ENCODE data around the gene PFDN2. TPM values are rescaled to one million over a fixed set of nuclear protein-coding genes. Genes with fewer than 3 reads are reported as not detected.

Gene PFDN2
- total RNA-seq (2014; rRNA removed; shearing (Covaris generic)) (52.7 and 55.6 TPM in 2 replicates), total RNA-seq (2022) (79.5 and 95.3 TPM in 2 replicates), Bru-seq, nascent RNA (percentile 83 among the genes with signal in this experiment), BruChase-seq, experiment 1, labeled RNA remaining after a 6-hour chase (percentile 86 among the genes with signal in this experiment), BruChase-seq, experiment 2, labeled RNA remaining after a 2-hour chase (percentile 82 among the genes with signal in this experiment)
- long read RNA-seq, transcript PFDN2-201 (4 exons, 677 nt), result major isoform, 95 of 115 reads
- long read RNA-seq, partial matches to known transcripts, result 16 of 115 reads
- long read RNA-seq, other reads (novel, unspliced or antisense), result 0 of 115 reads

GRCh38 chr1:161117759-161118581 lies at the start of gene PFDN2, which contains the start of gene NIT1:
PFDN2 (minus strand) TSS chr1:161118037; CDS start chr1:161118026, 11 bp downstream.
NIT1 (plus strand) TSS chr1:161118105; CDS start chr1:161118177, 72 bp downstream.
- no peaks in the 10 kb centered on the region for H3K9me3 ChIP-seq (ENCODE audit: low read length)
- H3K9me2 ChIP-seq (ENCODE audit: insufficient read depth, low read length), result no peaks in the 10 kb centered on the region
- H3K27ac ChIP-seq (ENCODE audit: low read depth, low read length, poor library complexity, severe bottlenecking), result peak within 1 kb of the TSS; percentile 53
- peaks cover 6% of the 10 kb centered on the region; the same call in 1 of the 2 replicates for H4K20me1 ChIP-seq (ENCODE audit: insufficient read depth, low read length)
- peak; percentile 86 for DNase-seq (ENCODE audit: low spot score)
- peak within 1 kb of the TSS; percentile 87 for H3K4me3 ChIP-seq (ENCODE audit: low read depth, low read length, poor library complexity, severe bottlenecking)
- peaks cover 56% of the 10 kb centered on the region for H3K36me3 ChIP-seq (ENCODE audit: insufficient read depth, low read length)
- H2AFZ ChIP-seq (ENCODE audit: low read length), result peak within 1 kb of the TSS; percentile 58
- intact Hi-C loops (cut with micrococcal nuclease; ENCODE audit: unreplicated experiment), result loop anchor here (2.0 kb wide), 1 partner anchor 49 kb away; the partner anchor contains the start of gene ARHGAP30
- no peak for TF ChIP-seq EZH2phosphoT487 (IDR thresholded peaks at IDR 0.05; ENCODE audit: borderline replicate concordance, low read depth, low read length)
- 0 out of 2 replicates have a peak, but pooled peaks have one; percentile 14 for TF ChIP-seq CTCF (conservative IDR thresholded peaks at IDR 0.05; ENCODE audit: low read length)
- BruUV-seq (replicated peaks), result TSS peak; percentile 71
- H3K79me2 ChIP-seq (ENCODE audit: insufficient read depth, low read depth, low read length), result peaks cover 58% of the 10 kb centered on the region
- ChIA-PET CTCF (ENCODE audit: unreplicated experiment) (interaction anchor here (1.0 kb wide), 1 partner anchor 15 kb away, joined by 4 read pairs; the partner anchor contains the start of gene DEDD), POLR2A (interaction anchor here (0.5 to 2.3 kb wide), 14 partner anchors 10 to 114 kb away, joined by 3 to 14 read pairs (median 3); partner anchors contain the start of genes ARHGAP30, DEDD, F11R and USF1)
- peaks cover 45% of the 10 kb centered on the region for H3K4me1 ChIP-seq (ENCODE audit: insufficient read depth, low read length, poor library complexity, severe bottlenecking)
- peak within 1 kb of the TSS; percentile 98 for H3K4me2 ChIP-seq (ENCODE audit: low read length)

GRCh38 chr1:161166669-161167548 lies 49.1 kb upstream of the PFDN2 start:
- H3K4me1 ChIP-seq (ENCODE audit: insufficient read depth, low read length, poor library complexity, severe bottlenecking), result peaks cover 14% of the 10 kb centered on the region
- CTCF ChIA-PET (ENCODE audit: unreplicated experiment), result interaction anchor here (0.7 to 2.0 kb wide), 6 partner anchors 10 to 459 kb away, joined by 3 to 10 read pairs (median 4); partner anchors contain the start of gene B4GALT3
- peak overlapping the region; percentile 97 for H3K4me2 ChIP-seq (ENCODE audit: low read length)
- TSS peak; percentile 66 for BruUV-seq (replicated peaks)
- 0 out of 2 replicates have a peak, but pooled peaks have one; percentile 12 for TF ChIP-seq CTCF (conservative IDR thresholded peaks at IDR 0.05; ENCODE audit: low read length)
- TF ChIP-seq EZH2phosphoT487 (IDR thresholded peaks at IDR 0.05; ENCODE audit: borderline replicate concordance, low read depth, low read length), result no peak
- H4K20me1 ChIP-seq (ENCODE audit: insufficient read depth, low read length), result no peaks in the 10 kb centered on the region
- H3K36me3 ChIP-seq (ENCODE audit: insufficient read depth, low read length), result peaks cover 46% of the 10 kb centered on the region
- peak overlapping the region; percentile 74 for H2AFZ ChIP-seq (ENCODE audit: low read length)
- H3K79me2 ChIP-seq (ENCODE audit: insufficient read depth, low read depth, low read length), result no peaks in the 10 kb centered on the region; the same call in 1 of the 2 replicates
- intact Hi-C loops (cut with micrococcal nuclease; ENCODE audit: unreplicated experiment), result loop anchor here (1.0 kb wide), 1 partner anchor 10 kb away; the partner anchor contains the start of gene B4GALT3
- POLR2A ChIA-PET, result interaction anchor here (0.6 to 3.9 kb wide), 10 partner anchors 9 to 214 kb away, joined by 3 to 23 read pairs (median 4); partner anchors contain the start of genes B4GALT3, NIT1, PFDN2 and UFC1
- H3K9me2 ChIP-seq (ENCODE audit: insufficient read depth, low read length), result no peaks in the 10 kb centered on the region
- peak; percentile 37 for DNase-seq (ENCODE audit: low spot score)
- H3K4me3 ChIP-seq (ENCODE audit: low read depth, low read length, poor library complexity, severe bottlenecking), result peak overlapping the region; percentile 79
- H3K9me3 ChIP-seq (ENCODE audit: low read length), result no peaks in the 10 kb centered on the region
- H3K27ac ChIP-seq (ENCODE audit: low read depth, low read length, poor library complexity, severe bottlenecking), result peak overlapping the region; percentile 57

All from OCI-LY7 (cell line).